Suprapubic skin (tissue), 4 donors: Measurements from ENCODE around the gene CPT1B. TPM values are rescaled to one million over a fixed set of nuclear protein-coding genes. Genes with fewer than 3 reads are reported as not detected.

Experiments used
- DNase-seq, 2 donors: peaks; one replicate each; pipeline ENCODE4 v3.0.0-alpha.2; 2019; ENCODE audit warnings: low spot score in 2 of 2
- H3K27ac ChIP-seq: fragments of 200-600 bp; sonication (generic); one replicate; pipeline ENCODE4 v1.5.1; 2019
- H3K27me3 ChIP-seq: fragments of 200-600 bp; sonication (generic); one replicate; pipeline ENCODE4 v1.5.1; 2019
- H3K36me3 ChIP-seq: fragments of 200-600 bp; sonication (generic); one replicate; pipeline ENCODE4 v1.5.1; 2019
- H3K4me1 ChIP-seq: fragments of 200-600 bp; sonication (generic); one replicate; pipeline ENCODE4 v1.5.1; 2019
- H3K4me3 ChIP-seq: fragments of 200-600 bp; sonication (generic); one replicate; pipeline ENCODE4 v1.5.1; 2019; ENCODE audit warnings: mild to moderate bottlenecking
- H3K9me3 ChIP-seq: fragments of 200-600 bp; sonication (generic); one replicate; pipeline ENCODE4 v1.5.1; 2019
- EP300 ChIP-seq: sonication (generic); formaldehyde crosslinking; IDR thresholded peaks from one replicate; pipeline ENCODE4 v1.6.1; 2017; ENCODE audit warnings: antibody characterized with exemption
- POLR2A ChIP-seq, 2 donors: fragments of 450-650 bp; IDR thresholded peaks; one replicate each; pipeline ENCODE4 v1.6.1; 2017; ENCODE audit warnings: antibody characterized with exemption in 2 of 2, mild to moderate bottlenecking in 2 of 2, moderate library complexity in 2 of 2
- POLR2AphosphoS5 ChIP-seq, 3 donors: sonication (generic); formaldehyde crosslinking; IDR thresholded peaks; one replicate each; pipeline ENCODE4 v1.6.1; 2017; ENCODE audit warnings: antibody characterized with exemption in 3 of 3
- WGBS: methylation state at CpG from one replicate; pipeline ENCODE4 v1.1.5; 2018; 5-methylcytosine and 5-hydroxymethylcytosine counted together
- total RNA-seq, 4 donors: library from RNA; depleted of rRNA; stranded (reverse); fragments of >200 nt; gene quantifications; one replicate each; pipeline ENCODE4 v1.1.0, GENCODE V29; 2016
- TF ChIP-seq, protein P1 (sequence below), 2 donors: fragments of 200-600 bp in 1 of 2; fragments of 450-650 bp in 1 of 2; sonication (generic) in 1 of 2; IDR thresholded peaks; one replicate each; pipeline ENCODE4 v1.5.1; 2016 to 2019; ENCODE audit warnings: antibody characterized with exemption in 2 of 2, mild to moderate bottlenecking in 1 of 2, moderate library complexity in 1 of 2

Gene CPT1B
- total RNA-seq, 4 donors from 2014 or later = 12.7 to 46.6 (median 19.2) TPM

DNA sequence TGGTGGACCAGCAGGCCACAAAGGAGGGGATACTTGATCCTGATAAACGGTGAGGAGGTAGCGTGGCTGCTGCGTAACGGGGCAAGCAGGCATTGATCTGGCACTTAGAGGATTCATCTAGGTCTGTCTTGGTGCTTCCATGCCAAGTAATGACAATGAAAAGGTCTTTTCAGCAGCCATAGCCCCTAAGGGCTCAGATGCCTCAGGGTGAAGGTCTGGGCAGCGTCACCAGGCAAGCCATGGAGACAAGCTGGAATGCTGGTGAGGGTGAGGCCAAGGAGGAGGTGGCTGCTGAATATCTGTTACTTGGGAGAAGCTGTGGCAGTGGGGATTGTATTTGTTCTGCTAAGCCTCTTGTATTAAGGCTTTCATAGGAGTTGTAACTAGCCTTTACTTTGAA lies 9.2 kb upstream of the CPT1B start:
- H3K27me3 ChIP-seq = no peaks in the 10 kb centered on the region
- WGBS = 96% methylated on average over 5 of the region's 5 CpGs
- no peaks in the 10 kb centered on the region for H3K9me3 ChIP-seq
- TF ChIP-seq POLR2AphosphoS5 (IDR thresholded peaks at IDR 0.05) = no peak
- no peak for TF ChIP-seq POLR2A (IDR thresholded peaks at IDR 0.05)
- TF ChIP-seq, protein P1, sequence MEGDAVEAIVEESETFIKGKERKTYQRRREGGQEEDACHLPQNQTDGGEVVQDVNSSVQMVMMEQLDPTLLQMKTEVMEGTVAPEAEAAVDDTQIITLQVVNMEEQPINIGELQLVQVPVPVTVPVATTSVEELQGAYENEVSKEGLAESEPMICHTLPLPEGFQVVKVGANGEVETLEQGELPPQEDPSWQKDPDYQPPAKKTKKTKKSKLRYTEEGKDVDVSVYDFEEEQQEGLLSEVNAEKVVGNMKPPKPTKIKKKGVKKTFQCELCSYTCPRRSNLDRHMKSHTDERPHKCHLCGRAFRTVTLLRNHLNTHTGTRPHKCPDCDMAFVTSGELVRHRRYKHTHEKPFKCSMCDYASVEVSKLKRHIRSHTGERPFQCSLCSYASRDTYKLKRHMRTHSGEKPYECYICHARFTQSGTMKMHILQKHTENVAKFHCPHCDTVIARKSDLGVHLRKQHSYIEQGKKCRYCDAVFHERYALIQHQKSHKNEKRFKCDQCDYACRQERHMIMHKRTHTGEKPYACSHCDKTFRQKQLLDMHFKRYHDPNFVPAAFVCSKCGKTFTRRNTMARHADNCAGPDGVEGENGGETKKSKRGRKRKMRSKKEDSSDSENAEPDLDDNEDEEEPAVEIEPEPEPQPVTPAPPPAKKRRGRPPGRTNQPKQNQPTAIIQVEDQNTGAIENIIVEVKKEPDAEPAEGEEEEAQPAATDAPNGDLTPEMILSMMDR (IDR thresholded peaks at IDR 0.05) = no peak
- TF ChIP-seq EP300 = no peak
- H3K4me3 ChIP-seq = no peak overlapping the region
- H3K4me1 ChIP-seq = peaks cover 8% of the 10 kb centered on the region
- DNase-seq = no peak
- H3K27ac ChIP-seq = no peak overlapping the region
- no peaks in the 10 kb centered on the region for H3K36me3 ChIP-seq

DNA sequence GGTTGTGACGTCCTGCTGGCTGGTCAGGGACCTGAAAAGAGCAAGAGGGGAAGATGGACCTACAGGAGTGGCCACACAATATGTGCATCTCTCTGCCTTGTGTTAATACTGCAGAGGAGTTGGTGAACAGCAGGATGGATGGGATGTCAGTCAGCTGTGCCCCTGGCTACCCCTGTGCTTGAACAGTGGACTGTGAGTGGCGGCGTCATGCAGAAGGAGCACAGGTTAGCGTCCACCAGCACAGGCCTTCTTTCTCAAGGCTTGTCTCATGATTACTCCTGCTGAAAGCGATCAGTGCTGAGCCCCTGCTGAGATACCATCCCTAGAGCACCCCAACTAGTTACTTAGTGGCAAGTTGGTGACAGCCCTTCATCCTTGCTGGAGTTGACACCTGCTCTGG lies 8.2 kb upstream of the CPT1B start:
- Histone ChIP-seq H3K4me3 (no peak overlapping the region), H3K9me3 (no peaks in the 10 kb centered on the region), H3K4me1 (peaks cover 18% of the 10 kb centered on the region), H3K27ac (no peak overlapping the region), H3K27me3 (no peaks in the 10 kb centered on the region), H3K36me3 (no peaks in the 10 kb centered on the region)
- TF ChIP-seq POLR2A (IDR thresholded peaks at IDR 0.05) = no peak
- TF ChIP-seq EP300 = no peak
- TF ChIP-seq, protein P1 (IDR thresholded peaks at IDR 0.05) = no peak
- TF ChIP-seq POLR2AphosphoS5 (IDR thresholded peaks at IDR 0.05) = no peak
- no peak for DNase-seq
- WGBS = no CpG with 5 or more reads among the region's 5 CpGs

DNA sequence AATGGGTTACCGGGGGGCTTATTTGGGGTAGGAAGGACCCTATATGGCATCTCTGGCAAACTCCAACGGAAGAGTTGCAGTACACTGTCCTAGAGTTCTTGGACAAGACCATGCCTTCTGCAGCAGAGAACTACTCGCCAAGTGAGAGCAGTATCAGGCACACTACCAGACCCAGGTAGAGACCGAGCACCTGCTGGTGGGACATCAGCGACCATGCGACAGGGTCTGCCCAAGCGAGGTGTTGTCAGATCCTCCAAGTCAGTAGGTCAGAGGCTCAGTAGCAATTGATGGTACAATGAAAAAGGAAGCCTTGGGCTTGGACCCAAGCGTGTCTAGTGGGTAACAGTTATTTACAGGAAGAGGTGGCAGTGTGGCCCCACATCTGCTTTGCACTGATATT lies 7.6 kb upstream of the CPT1B start:
- WGBS = 89% methylated on average over 8 of the region's 8 CpGs
- Histone ChIP-seq H3K4me3 (no peak overlapping the region), H3K9me3 (no peaks in the 10 kb centered on the region), H3K27me3 (no peaks in the 10 kb centered on the region), H3K36me3 (no peaks in the 10 kb centered on the region), H3K4me1 (peaks cover 21% of the 10 kb centered on the region), H3K27ac (no peak overlapping the region)
- peak in 1 of 2 donors; percentile 42 for DNase-seq
- TF ChIP-seq, protein P1 (IDR thresholded peaks at IDR 0.05) = no peak
- TF ChIP-seq POLR2AphosphoS5 (IDR thresholded peaks at IDR 0.05) (no peak), EP300 (no peak), POLR2A (IDR thresholded peaks at IDR 0.05) (no peak)

DNA sequence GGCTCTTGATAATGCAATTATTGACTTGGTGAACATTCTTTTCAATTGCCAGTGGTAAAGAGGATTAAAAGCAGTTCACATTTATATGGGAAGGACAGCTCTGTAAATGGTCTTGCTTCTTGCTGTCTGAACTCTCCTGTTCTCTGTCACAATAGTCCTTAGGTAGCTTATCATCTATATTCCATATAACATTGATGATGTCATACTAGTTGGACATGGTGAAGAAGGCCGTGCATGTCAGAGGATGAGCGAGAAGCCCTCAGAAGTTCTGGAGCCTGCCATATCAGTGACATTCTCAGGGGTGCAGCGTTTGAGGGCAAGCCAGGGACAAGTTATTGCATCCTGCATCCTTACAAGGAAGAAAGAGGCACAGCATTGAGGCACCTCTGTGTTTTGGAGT lies 7.0 kb upstream of the CPT1B start:
- TF ChIP-seq POLR2AphosphoS5 (IDR thresholded peaks at IDR 0.05) (no peak), EP300 (no peak), POLR2A (IDR thresholded peaks at IDR 0.05) (no peak)
- TF ChIP-seq, protein P1 (IDR thresholded peaks at IDR 0.05) = no peak
- Histone ChIP-seq H3K27ac (no peak overlapping the region), H3K4me1 (peaks cover 21% of the 10 kb centered on the region), H3K27me3 (no peaks in the 10 kb centered on the region), H3K36me3 (peaks cover under 1% of the 10 kb centered on the region), H3K9me3 (no peaks in the 10 kb centered on the region), H3K4me3 (no peak overlapping the region)
- 92% methylated on average over 3 of the region's 3 CpGs for WGBS
- DNase-seq = peak in 1 of 2 donors; percentile 14

DNA sequence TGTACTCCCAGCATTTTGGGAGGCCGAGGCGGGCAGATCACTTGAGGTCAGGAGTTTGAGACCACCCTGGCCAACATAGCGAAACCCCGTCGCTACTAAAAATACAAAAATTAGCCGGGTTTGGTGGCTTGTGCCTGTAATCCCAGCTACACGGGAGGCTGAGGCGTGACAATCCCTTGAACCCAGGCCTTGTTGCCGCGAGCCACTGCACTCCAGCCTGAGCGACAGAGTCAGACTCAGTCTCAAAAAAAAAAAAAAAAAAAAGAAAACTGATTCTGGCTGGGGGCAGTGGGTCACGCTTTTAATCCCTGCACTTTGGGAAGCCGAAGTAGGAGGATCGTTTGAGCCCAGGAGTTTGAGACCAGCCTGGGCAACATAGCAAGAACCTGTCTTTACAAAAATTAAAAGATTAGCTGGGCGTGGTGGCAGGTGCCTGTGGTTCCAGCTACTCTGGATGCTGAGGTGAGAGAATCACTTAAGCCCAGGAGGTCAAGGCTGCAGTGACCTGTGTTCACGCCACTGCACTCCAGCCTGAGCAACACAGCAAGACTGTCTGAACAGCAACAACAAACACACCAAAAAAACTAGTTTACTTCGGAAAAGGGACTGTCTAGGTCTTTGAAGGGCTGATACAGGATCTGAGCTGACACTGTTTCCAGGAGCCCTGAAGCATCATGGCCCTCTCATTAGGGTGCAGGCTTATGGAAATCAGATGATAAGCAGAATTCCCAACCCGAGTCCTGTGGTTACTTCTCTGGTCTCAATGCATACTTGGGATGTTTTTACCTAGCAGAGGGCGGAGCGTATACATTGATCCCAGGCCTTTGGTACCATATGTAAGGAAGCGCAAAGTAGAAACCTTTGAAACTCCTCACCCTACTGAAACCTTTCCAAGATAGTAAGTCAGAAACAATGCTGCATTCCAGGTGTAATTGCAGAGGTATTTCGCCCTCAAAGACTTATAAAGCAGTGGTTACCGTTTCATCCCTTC lies 6.2 kb upstream of the CPT1B start:
- DNase-seq = peak in 1 of 2 donors; percentile 54
- Histone ChIP-seq H3K4me3 (no peak overlapping the region), H3K4me1 (peaks cover 21% of the 10 kb centered on the region), H3K9me3 (no peaks in the 10 kb centered on the region), H3K27me3 (no peaks in the 10 kb centered on the region), H3K27ac (no peak overlapping the region), H3K36me3 (peaks cover 6% of the 10 kb centered on the region)
- 93% methylated on average over 23 of the region's 23 CpGs for WGBS
- TF ChIP-seq, protein P1 (IDR thresholded peaks at IDR 0.05) = no peak
- TF ChIP-seq POLR2A (IDR thresholded peaks at IDR 0.05) = no peak
- no peak for TF ChIP-seq EP300
- no peak for TF ChIP-seq POLR2AphosphoS5 (IDR thresholded peaks at IDR 0.05)
